ENCODE data around the gene EDNRA.

GRCh38 chr4:147465461-147465860 lies 15.4 kb upstream of the EDNRA start:
- no peak for TF ChIP-seq TAF1 (IDR thresholded peaks at IDR 0.05; ENCODE audit: borderline replicate concordance, insufficient read depth, low read length)
- no peak for TF ChIP-seq SIN3A (IDR thresholded peaks at IDR 0.05; ENCODE audit: borderline replicate concordance, insufficient read depth, low read length)
- no peak for TF ChIP-seq POLR2AphosphoS5 (IDR thresholded peaks at IDR 0.05; ENCODE audit: low read depth, low read length)
- no peak for TF ChIP-seq FOXP2 (optimal IDR thresholded peaks at IDR 0.05; ENCODE audit: borderline replicate concordance, extremely low read depth, extremely low read length, insufficient read depth)

Data from PFSK-1 (cell line).